MCF 10A (cell line): ENCODE results near the gene LSP1. TPM values are rescaled to one million over a fixed set of nuclear protein-coding genes. Genes with fewer than 3 reads are reported as not detected.
"Not testable (repeated sequence)": the region's sequence is repeated elsewhere in the genome, so short reads cannot be mapped to it uniquely, and the experiment has no call there.

Experiments used
- Bru-seq: library from RNA; stranded (reverse); fragments of 400-500 nt; gene quantifications from one replicate; lab custom pipeline; 2021; lab: Mats Ljungman, UMichigan
- BruChase-seq, 2 experiments: library from RNA; stranded (reverse); fragments of 400-500 nt; gene quantifications; one replicate each; lab custom pipeline; 2021; lab: Mats Ljungman, UMichigan
- BruUV-seq: library from RNA; stranded (reverse); fragments of 400-500 nt; replicated peaks from 2 replicates; lab custom pipeline; 2021; lab: Mats Ljungman, UMichigan
- CTCF ChIA-PET: fragments of 300-600 bp; sonication (Branson Sonifier 250); formaldehyde crosslinking; extraction: SDS; loops from one replicate; lab custom pipeline; 2021; ENCODE audit warnings: antibody characterized with exemption, inconsistent platforms; lab: Yijun Ruan, JAX
- POLR2A ChIA-PET: fragments of 300-600, 350-650 bp; sonication (Branson Sonifier 250); formaldehyde crosslinking; extraction: SDS; loops from one replicate; lab custom pipeline; 2020; ENCODE audit warnings: antibody characterized with exemption, inconsistent platforms; lab: Yijun Ruan, JAX
- DNase-seq: peaks from one replicate; pipeline ENCODE4 v3.0.0-alpha.2; 2018; ENCODE audit not compliant: unreplicated experiment
- H3K27ac Mint-ChIP-seq: one replicate; pipeline ENCODE4 v1.8.0; 2022; ENCODE audit warnings: mild to moderate bottlenecking, low read depth, mixed read lengths; ENCODE audit not compliant: unreplicated experiment
- H3K27me3 Mint-ChIP-seq: one replicate; pipeline ENCODE4 v1.8.0; 2022; ENCODE audit warnings: mixed read lengths; ENCODE audit not compliant: insufficient read depth, unreplicated experiment
- H3K36me3 Mint-ChIP-seq: one replicate; pipeline ENCODE4 v1.8.0; 2022; ENCODE audit warnings: mild to moderate bottlenecking, moderate library complexity, mixed read lengths; ENCODE audit not compliant: insufficient read depth, unreplicated experiment
- H3K4me1 Mint-ChIP-seq: one replicate; pipeline ENCODE4 v1.8.0; 2022; ENCODE audit warnings: mixed read lengths; ENCODE audit not compliant: insufficient read depth, unreplicated experiment
- H3K4me3 Mint-ChIP-seq: one replicate; pipeline ENCODE4 v1.8.0; 2022; ENCODE audit warnings: mild to moderate bottlenecking, moderate library complexity, mixed read lengths; ENCODE audit not compliant: unreplicated experiment
- H3K9me3 Mint-ChIP-seq: one replicate; pipeline ENCODE4 v1.8.0; 2022; ENCODE audit warnings: mixed read lengths; ENCODE audit not compliant: unreplicated experiment
- CTCF ChIP-seq: fragments of 200-600 bp; IDR thresholded peaks from one replicate; pipeline ENCODE4 v1.8.0; 2022; ENCODE audit warnings: antibody characterized with exemption, mild to moderate bottlenecking; ENCODE audit not compliant: unreplicated experiment
- intact Hi-C: fragments of 100-400 bp; cut with micrococcal nuclease; formaldehyde crosslinking; loops from 2 replicates; pipeline ENCODE4 v1.14.1; 2022
- long read RNA-seq: library from polyadenylated mRNA; stranded (forward); transcript quantifications from one replicate; pipeline ENCODE4 v2.0.0, GENCODE V29; 2022
- total RNA-seq: library from RNA; stranded (reverse); gene quantifications from 2 replicates; pipeline ENCODE4 v1.2.3, GENCODE V29; 2022

Gene LSP1
- total RNA-seq (3.3 and 3.7 TPM in 2 replicates), Bru-seq, nascent RNA (percentile 12 among the genes with signal in this experiment), BruChase-seq, experiment 1, labeled RNA remaining after a 6-hour chase (percentile 11 among the genes with signal in this experiment), BruChase-seq, experiment 2, labeled RNA remaining after a 2-hour chase (percentile 8 among the genes with signal in this experiment)
- long read RNA-seq, partial matches to known transcripts = 1 of 6 reads
- long read RNA-seq, other reads (novel, unspliced or antisense) = 5 of 6 reads

GRCh38 chr11:1852877-1853276, at the start of gene LSP1:
Gene LSP1, plus strand, starts transcription at chr11:1853084. Its CDS starts 61 bp downstream, at chr11:1853145.
- intact Hi-C loops = no loop called here
- DNase-seq = no peak
- ChIA-PET POLR2A (no interaction called here), CTCF (interaction anchor here (0.6 to 1.7 kb wide), 4 partner anchors 21 to 350 kb away, joined by 3 to 5 read pairs (median 3); no protein-coding TSS in a partner anchor)
- H3K4me1 Mint-ChIP-seq = peaks cover 11% of the 10 kb centered on the region
- no peak within 1 kb of the TSS for H3K4me3 Mint-ChIP-seq
- H3K36me3 Mint-ChIP-seq = peaks cover 7% of the 10 kb centered on the region
- no peak within 1 kb of the TSS for H3K27ac Mint-ChIP-seq
- TF ChIP-seq CTCF = no peak
- BruUV-seq = no TSS peak
- H3K27me3 Mint-ChIP-seq = no peaks in the 10 kb centered on the region
- H3K9me3 Mint-ChIP-seq = no peaks in the 10 kb centered on the region

- Mint-ChIP-seq H3K27ac (no peak overlapping the region), H3K4me3 (no peak overlapping the region), H3K9me3 (no peaks in the 10 kb centered on the region), H3K27me3 (no peaks in the 10 kb centered on the region), H3K36me3 (peaks cover 6% of the 10 kb centered on the region), H3K4me1 (no peaks in the 10 kb centered on the region)
- ChIA-PET CTCF (no interaction called here), POLR2A (no interaction called here)
- DNase-seq = no peak
- intact Hi-C loops = no loop called here
- BruUV-seq = no TSS peak
- no peak for TF ChIP-seq CTCF
Measured at GRCh38 chr11:1803246-1803645, 49.6 kb upstream of the LSP1 start.

- H3K27me3 Mint-ChIP-seq, intact Hi-C loops, H3K4me1 Mint-ChIP-seq, H3K36me3 Mint-ChIP-seq, H3K9me3 Mint-ChIP-seq, DNase-seq, BruUV-seq, H3K27ac Mint-ChIP-seq, H3K4me3 Mint-ChIP-seq: not testable (repeated sequence)
- POLR2A ChIA-PET = interaction anchor here (0.6 to 1.8 kb wide), 3 partner anchors 10 to 42 kb away, joined by 3 to 4 read pairs (median 4); no protein-coding TSS in a partner anchor
- CTCF ChIA-PET = interaction anchor here (1.4 kb wide), 1 partner anchor 151 kb away, joined by 4 read pairs; no protein-coding TSS in a partner anchor
Measured at GRCh38 chr11:1803835-1804519, 48.9 kb upstream of the LSP1 start.

- intact Hi-C loops = no loop called here
- ChIA-PET CTCF (interaction anchor here (0.8 to 2.6 kb wide), 4 partner anchors 21 to 153 kb away, joined by 3 to 8 read pairs (median 4); no protein-coding TSS in a partner anchor), POLR2A (interaction anchor here (0.8 to 1.8 kb wide), 5 partner anchors 9 to 33 kb away, joined by 3 to 4 read pairs (median 3); no protein-coding TSS in a partner anchor)
- Mint-ChIP-seq H3K4me3 (no peak overlapping the region), H3K27me3 (no peaks in the 10 kb centered on the region), H3K9me3 (no peaks in the 10 kb centered on the region), H3K4me1 (no peaks in the 10 kb centered on the region), H3K36me3 (peaks cover 6% of the 10 kb centered on the region), H3K27ac (no peak overlapping the region)
- TF ChIP-seq CTCF = no peak
- no TSS peak for BruUV-seq
- no peak for DNase-seq
Measured at GRCh38 chr11:1805525-1805924, 47.4 kb upstream of the LSP1 start.
